GM12878 (cell line): Measurements from ENCODE around the gene MYOM3. TPM values are rescaled to one million over a fixed set of nuclear protein-coding genes. Genes with fewer than 3 reads are reported as not detected.

Experiments used
- ATAC-seq: fragments of 200-7000 bp; cut with Tn5 transposase; 3 replicates; pipeline ENCODE4 v1.9.1; 2020; ENCODE audit warnings: mild to moderate bottlenecking, moderate library complexity
- BruUV-seq: library from RNA; stranded (reverse); fragments of 400-500 nt; replicated peaks from 2 replicates; lab custom pipeline; 2021; lab: Mats Ljungman, UMichigan
- CTCF ChIA-PET: fragments of 300-600 bp; sonication (Branson Sonifier 250); formaldehyde crosslinking; extraction: SDS; loops from one replicate; lab custom pipeline; 2021; ENCODE audit warnings: inconsistent platforms; lab: Yijun Ruan, JAX
- POLR2A ChIA-PET: fragments of 350-600 bp; formaldehyde crosslinking; extraction: SDS; loops from one replicate; lab custom pipeline; 2021; ENCODE audit warnings: inconsistent platforms; lab: Charles Lee
- RAD21 ChIA-PET: fragments of 300-600 bp; sonication (Branson Sonifier 250); formaldehyde crosslinking; loops from one replicate; lab custom pipeline; 2023; ENCODE audit warnings: antibody characterized with exemption; ENCODE audit not compliant: unreplicated experiment; lab: Charles Lee
- SMC1A ChIA-PET: fragments of 300-600 bp; sonication (Branson Sonifier 250); formaldehyde crosslinking; loops from one replicate; lab custom pipeline; 2023; ENCODE audit not compliant: unreplicated experiment, uncharacterized antibody; lab: Charles Lee
- DNase-seq: peaks from one replicate; pipeline ENCODE4 v3.0.0-alpha.2; 2011; ENCODE audit warnings: low read depth, low spot score
- FAIRE-seq: peaks from 3 replicates; lab custom pipeline; 2011; peaks lifted over from hg19 to GRCh38; lab: Jason Lieb, UNC
- H2AFZ ChIP-seq: 2 replicates; pipeline ENCODE4 v1.6.0; 2011; ENCODE audit warnings: low read depth, low read length, control low read depth; ENCODE audit not compliant: control insufficient read depth
- H3K27ac ChIP-seq: 2 replicates; pipeline ENCODE4 v1.5.1; 2011; ENCODE audit warnings: control low read depth; ENCODE audit not compliant: control insufficient read depth, insufficient read depth
- H3K27me3 ChIP-seq, 2 experiments: replicated peaks in 1 of 2; 2 replicates each; pipeline versions ENCODE4 v1.6.0 to v1.6.1; 2011; ENCODE audit warnings: low read length in 1 of 2; ENCODE audit not compliant: control insufficient read depth in 2 of 2, insufficient read depth in 2 of 2
- H3K36me3 ChIP-seq, 2 experiments: 2 replicates each; pipeline ENCODE4 v1.5.1; 2011; ENCODE audit warnings: low read length in 1 of 2; ENCODE audit not compliant: control insufficient read depth in 2 of 2, insufficient read depth in 2 of 2
- H3K4me1 ChIP-seq: 2 replicates; pipeline ENCODE4 v1.6.1; 2011; ENCODE audit warnings: mild to moderate bottlenecking, low read length, moderate library complexity, mixed read lengths; ENCODE audit not compliant: control insufficient read depth, insufficient read depth
- H3K4me2 ChIP-seq: 2 replicates; pipeline ENCODE4 v1.6.0; 2011; ENCODE audit warnings: control low read depth; ENCODE audit not compliant: control insufficient read depth, insufficient read depth
- H3K4me3 ChIP-seq: fragments of 200-600 bp; sonication (generic); 2 replicates; pipeline ENCODE4 v1.5.1; 2016
- H3K79me2 ChIP-seq: 2 replicates; pipeline ENCODE4 v1.6.0; 2011; ENCODE audit warnings: low read length; ENCODE audit not compliant: control insufficient read depth, insufficient read depth
- H3K9ac ChIP-seq: 2 replicates; pipeline ENCODE4 v1.8.0; 2011; ENCODE audit warnings: low read length, control low read depth, mixed read lengths; ENCODE audit not compliant: control insufficient read depth, insufficient read depth
- H3K9me3 ChIP-seq: replicated peaks from 3 replicates; pipeline ENCODE4 v1.5.1; 2011; ENCODE audit warnings: mild to moderate bottlenecking, low read length; ENCODE audit not compliant: control insufficient read depth, insufficient read depth
- H4K20me1 ChIP-seq: 2 replicates; pipeline ENCODE4 v1.6.0; 2011; ENCODE audit not compliant: control insufficient read depth, insufficient read depth
- BMI1 ChIP-seq: fragments of 450-650 bp; IDR thresholded peaks from 2 replicates; pipeline ENCODE4 v1.6.1; 2016; ENCODE audit warnings: mild to moderate bottlenecking, moderate library complexity, borderline replicate concordance
- CTCF ChIP-seq, 3 experiments: IDR thresholded peaks in 2 of 3; conservative IDR thresholded peaks in 1 of 3; 2 replicates each; pipeline ENCODE4 v1.5.1; 2011; ENCODE audit warnings: low read depth in 3 of 3, low read length in 3 of 3, mild to moderate bottlenecking in 3 of 3, control low read depth in 2 of 3, moderate library complexity in 2 of 3, inconsistent platforms in 1 of 3, mixed read lengths in 1 of 3; ENCODE audit not compliant: control insufficient read depth in 2 of 3, insufficient read depth in 1 of 3; ENCODE audit errors: extremely low read depth in 1 of 3
- SMAD1 ChIP-seq: fragments of 450-650 bp; IDR thresholded peaks from 2 replicates; pipeline ENCODE4 v1.6.1; 2018; ENCODE audit warnings: mild to moderate bottlenecking, low read depth; ENCODE audit not compliant: partially characterized antibody
- WGBS: methylation state at CpG from one replicate; pipeline ENCODE4 v1.1.6; 2016; ENCODE audit warnings: low lambda C conversion rate; ENCODE audit not compliant: insufficient replicate concordance, insufficient coverage; ENCODE audit errors: missing lambda C conversion rate; 5-methylcytosine and 5-hydroxymethylcytosine counted together
- in situ Hi-C: fragments of 300-500 bp; cut with MboI; formaldehyde crosslinking; loops from 9 replicates; pipeline ENCODE4 v1.14.3; 2018; ENCODE audit warnings: mixed read lengths
- intact Hi-C: fragments of 100-400 bp; cut with micrococcal nuclease; formaldehyde crosslinking; loops from one replicate; pipeline ENCODE4 v1.14.2; 2022; ENCODE audit not compliant: unreplicated experiment
- polyA plus RNA-seq, 11 experiments: library from polyadenylated mRNA; depleted of rRNA in 4 of 11; unstranded in 6 of 11; stranded (reverse) in 5 of 11; fragments of >200 nt; fragmentation: Nextera tagmentation in 4 of 11; fragmentation: Illumina TruSeq in 1 of 11; extraction: Ambion mirVana in 4 of 11; extraction: Trizol in 1 of 11; gene quantifications; 1 replicate in 1 of 11; 2 replicates in 10 of 11; pipeline versions ENCODE4 v1.2.1 to v1.2.3, GENCODE V29; 2011 to 2016; ENCODE audit warnings: inconsistent platforms in 2 of 11, missing spikeins in 2 of 11, low read depth in 1 of 11
- total RNA-seq, 4 experiments: library from RNA; depleted of rRNA in 3 of 4; stranded (reverse); fragments of >200 nt in 3 of 4; fragmentation: Illumina TruSeq in 1 of 4; extraction: Trizol in 1 of 4; gene quantifications; 2 replicates each; pipeline versions ENCODE4 v1.2.1 to v1.2.3, GENCODE V29; 2013 to 2021

Gene MYOM3
- total and polyA plus RNA-seq, 10 of the 15 experiments (the other 5 are each of a cell fraction or from before 2014, with no cell fraction given) = 0.06 TPM; not detected in 9

GRCh38 chr1:24095140-24095859 is 16.6 kb downstream of the MYOM3 start:
- SMC1A ChIA-PET = no interaction called here
- no peaks in the 10 kb centered on the region for H3K79me2 ChIP-seq

GRCh38 chr1:24094554-24094953 is 17.4 kb downstream of the MYOM3 start:
- in situ Hi-C loops (no loop called here), intact Hi-C loops (no loop called here)
- H3K79me2 ChIP-seq = no peaks in the 10 kb centered on the region
- H3K36me3 ChIP-seq = no peaks in the 10 kb centered on the region
- BruUV-seq = no TSS peak
- ChIA-PET RAD21 (no interaction called here), POLR2A (no interaction called here), SMC1A (no interaction called here), CTCF (interaction anchor here (0.6 kb wide), 1 partner anchor 115 kb away, joined by 3 read pairs; the partner anchor contains the start of gene SRSF10)
- H3K4me2 ChIP-seq = no peak overlapping the region
- WGBS = 27% methylated on average over 5 of the region's 5 CpGs
- H3K9me3 ChIP-seq = no peaks in the 10 kb centered on the region
- no peak overlapping the region for H3K9ac ChIP-seq
- no peaks in the 10 kb centered on the region; a peak in 1 of 4 replicates for H3K27me3 ChIP-seq
- no peak overlapping the region for H3K27ac ChIP-seq
- no peak for ATAC-seq
- H3K4me1 ChIP-seq = no peaks in the 10 kb centered on the region
- no peaks in the 10 kb centered on the region for H4K20me1 ChIP-seq
- no peak for DNase-seq
- no peak overlapping the region for H3K4me3 ChIP-seq
- FAIRE-seq = no peak
- no peak for TF ChIP-seq BMI1
- 0 out of 6 replicates have a peak, but pooled peaks of 2 of the 3 experiments have one; percentile 4 to 6 for TF ChIP-seq CTCF (IDR thresholded peaks at IDR 0.05 in 2 of 3, conservative IDR thresholded peaks at IDR 0.05 in 1 of 3; ENCODE audit: control insufficient read depth in 2 of 3, extremely low read depth in 1 of 3, insufficient read depth in 1 of 3, low read depth in 3 of 3, low read length in 3 of 3)
- no peak overlapping the region for H2AFZ ChIP-seq

More at GRCh38 chr1:24095140-24095859, 16.6 kb downstream of the MYOM3 start:
- no peak for TF ChIP-seq SMAD1
- 25% methylated on average over 14 of the region's 14 CpGs for WGBS
- CTCF ChIA-PET = no interaction called here
- Histone ChIP-seq H3K9me3 (no peaks in the 10 kb centered on the region), H3K27ac (no peak overlapping the region), H3K4me2 (no peak overlapping the region), H4K20me1 (no peaks in the 10 kb centered on the region), H3K36me3 (no peaks in the 10 kb centered on the region), H3K27me3 (no peaks in the 10 kb centered on the region; a peak in 1 of 4 replicates), H2AFZ (no peak overlapping the region), H3K9ac (no peak overlapping the region), H3K4me1 (no peaks in the 10 kb centered on the region), H3K4me3 (no peak overlapping the region)
- FAIRE-seq (no peak), ATAC-seq (no peak), DNase-seq (no peak)
- RAD21 ChIA-PET = no interaction called here
- in situ Hi-C loops (no loop called here), intact Hi-C loops (no loop called here)
- POLR2A ChIA-PET = interaction anchor here (0.6 kb wide), 1 partner anchor 148 kb away, joined by 3 read pairs; no protein-coding TSS in a partner anchor
- no TSS peak for BruUV-seq
